Common myeloid progenitor, CD34-positive (primary cell): Measurements from ENCODE around the gene CAMTA1.

Experiments
- CTCF ChIA-PET: fragments of 350-600 bp; sonication (Branson Sonifier 250); formaldehyde crosslinking; loops from one replicate; lab custom pipeline; 2021; ENCODE audit warnings: antibody characterized with exemption; lab: Charles Lee
- POLR2A ChIA-PET: fragments of 350-600 bp; sonication (Branson Sonifier 250); formaldehyde crosslinking; loops from one replicate; lab custom pipeline; 2021; ENCODE audit warnings: antibody characterized with exemption; lab: Charles Lee
- DNase-seq, 3 donors: peaks; one replicate each; pipeline versions ENCODE4 v3.0.0 to v3.0.0-alpha.2; 2013
- H3K27ac ChIP-seq, 2 experiments: 1 replicate in 1 of 2; 2 replicates in 1 of 2; pipeline ENCODE4 v1.7.0; 2013; ENCODE audit warnings: inconsistent platforms in 2 of 2, low read length in 2 of 2, mild to moderate bottlenecking in 2 of 2, low read depth in 1 of 2, moderate library complexity in 1 of 2; ENCODE audit not compliant: severe bottlenecking in 2 of 2, insufficient read depth in 1 of 2, poor library complexity in 1 of 2
- H3K27me3 ChIP-seq, 5 experiments: replicated peaks in 2 of 5; 1 replicate in 3 of 5; 2 replicates in 2 of 5; pipeline versions ENCODE4 v1.6.1 to v1.7.0; 2013; ENCODE audit warnings: low read length in 4 of 5, mild to moderate bottlenecking in 2 of 5, moderate library complexity in 2 of 5, inconsistent platforms in 1 of 5; ENCODE audit not compliant: insufficient read depth in 5 of 5, control insufficient read depth in 4 of 5
- H3K36me3 ChIP-seq, 4 experiments: 1 replicate in 2 of 4; 2 replicates in 2 of 4; pipeline versions ENCODE4 v1.6.1 to v1.7.0; 2013; ENCODE audit warnings: low read length in 3 of 4, control low read depth in 1 of 4, mild to moderate bottlenecking in 1 of 4; ENCODE audit not compliant: control insufficient read depth in 4 of 4, insufficient read depth in 4 of 4
- H3K4me1 ChIP-seq, 4 experiments: 1 replicate in 3 of 4; 2 replicates in 1 of 4; pipeline versions ENCODE4 v1.6.1 to v1.7.1; 2013; ENCODE audit warnings: low read length in 3 of 4, mild to moderate bottlenecking in 3 of 4, control low read depth in 1 of 4, inconsistent platforms in 1 of 4, moderate library complexity in 1 of 4; ENCODE audit not compliant: control insufficient read depth in 4 of 4, insufficient read depth in 4 of 4; ENCODE audit errors: control extremely low read depth in 1 of 4
- H3K4me3 ChIP-seq, 7 experiments: 1 replicate in 4 of 7; 2 replicates in 3 of 7; pipeline versions ENCODE4 v1.5.1 to v1.7.0; 2013; ENCODE audit warnings: mild to moderate bottlenecking in 7 of 7, low read length in 6 of 7, moderate library complexity in 6 of 7, inconsistent platforms in 2 of 7, low read depth in 2 of 7, control low read depth in 1 of 7; ENCODE audit not compliant: insufficient read depth in 4 of 7, control insufficient read depth in 1 of 7; ENCODE audit errors: extremely low read depth in 1 of 7
- H3K9me3 ChIP-seq, 5 experiments: 1 replicate in 4 of 5; 2 replicates in 1 of 5; pipeline versions ENCODE4 v1.6.1 to v1.7.1; 2013; ENCODE audit warnings: low read length in 4 of 5, mild to moderate bottlenecking in 2 of 5, inconsistent platforms in 1 of 5, low read depth in 1 of 5, moderate library complexity in 1 of 5; ENCODE audit not compliant: control insufficient read depth in 4 of 5, insufficient read depth in 2 of 5; ENCODE audit errors: control extremely low read depth in 1 of 5
- WGBS: methylation state at CpG from one replicate; pipeline ENCODE4 v1.1.5; 2013; ENCODE audit not compliant: insufficient coverage; 5-methylcytosine and 5-hydroxymethylcytosine counted together

CAMTA1 gene

DNA sequence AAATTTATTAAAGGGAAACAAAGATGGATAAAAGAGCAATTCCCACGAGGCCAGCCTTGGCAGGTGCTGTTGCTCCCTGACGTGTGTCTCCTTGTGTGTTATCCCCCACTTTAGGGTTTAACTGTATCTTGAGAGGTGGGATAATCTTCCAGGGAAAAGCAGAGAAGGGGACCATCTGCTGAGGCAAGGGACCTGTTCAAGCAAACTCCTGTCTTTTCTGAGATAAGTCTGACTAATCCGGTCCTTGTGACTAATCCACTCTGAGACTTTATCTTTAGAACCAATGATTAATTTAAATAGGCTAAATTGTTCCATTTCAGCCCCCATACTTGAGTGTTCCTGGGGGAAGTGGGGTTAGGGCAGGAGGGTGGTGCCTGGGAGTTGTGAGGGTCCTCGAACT, 163.6 kb downstream of the CAMTA1 start:
- Histone ChIP-seq H3K36me3 (no peaks in the 10 kb centered on the region), H3K4me3 (no peak overlapping the region), H3K9me3 (no peaks in the 10 kb centered on the region), H3K4me1 (no peaks in the 10 kb centered on the region), H3K27ac (no peak overlapping the region), H3K27me3 (no peaks in the 10 kb centered on the region)
- 100% methylated on average over 3 of the region's 4 CpGs for WGBS
- POLR2A ChIA-PET = no interaction called here
- no peak for DNase-seq
- CTCF ChIA-PET = interaction anchor here (1.2 kb wide), 1 partner anchor 320 kb away, joined by 3 read pairs; no protein-coding TSS in a partner anchor

- Histone ChIP-seq H3K36me3 (no peaks in the 10 kb centered on the region), H3K4me3 (no peak overlapping the region), H3K27ac (no peak overlapping the region), H3K9me3 (no peaks in the 10 kb centered on the region), H3K27me3 (no peaks in the 10 kb centered on the region), H3K4me1 (no peaks in the 10 kb centered on the region)
- WGBS = 79% methylated on average over 7 of the region's 9 CpGs
- ChIA-PET POLR2A (no interaction called here), CTCF (no interaction called here)
- no peak for DNase-seq
Measured at GRCh38 chr1:6950001-6950765, 164.9 kb downstream of the CAMTA1 start.

DNA sequence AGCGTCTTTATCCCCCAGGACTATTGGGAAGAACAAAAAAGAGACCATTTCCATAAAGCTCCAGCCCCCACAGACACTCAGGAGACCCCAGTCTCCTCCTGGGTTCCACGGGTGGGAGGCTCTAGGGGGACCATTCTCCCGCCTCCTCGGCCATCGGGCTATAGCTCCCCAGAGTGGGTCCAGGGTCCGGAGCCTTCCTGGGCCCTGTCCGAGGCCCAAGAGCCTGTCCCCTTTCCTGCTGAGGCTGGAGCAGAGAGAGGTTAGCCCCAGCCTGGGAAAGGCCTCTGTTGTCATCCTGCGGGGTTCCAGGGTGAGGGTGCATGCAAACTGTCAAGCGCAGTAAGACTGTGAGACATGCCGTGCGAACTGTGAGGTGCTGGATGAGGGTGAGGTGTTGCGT, 166.3 kb downstream of the CAMTA1 start:
- 87% methylated on average over 9 of the region's 12 CpGs for WGBS
- no peaks in the 10 kb centered on the region for H3K36me3 ChIP-seq
- peaks cover 0 to 2% (median 0%) of the 10 kb centered on the region in 5 experiments for H3K27me3 ChIP-seq
- no peak overlapping the region for H3K4me3 ChIP-seq
- DNase-seq = no peak
- ChIA-PET CTCF (interaction anchor here (0.7 kb wide), 1 partner anchor 10 kb away, joined by 4 read pairs; no protein-coding TSS in a partner anchor), POLR2A (no interaction called here)
- no peaks in the 10 kb centered on the region for H3K4me1 ChIP-seq
- H3K9me3 ChIP-seq = no peaks in the 10 kb centered on the region
- no peak overlapping the region for H3K27ac ChIP-seq

- ChIA-PET POLR2A (no interaction called here), CTCF (no interaction called here)
- Histone ChIP-seq H3K27me3 (peaks cover 0 to 2% (median 0%) of the 10 kb centered on the region in 5 experiments), H3K4me1 (no peaks in the 10 kb centered on the region), H3K36me3 (no peaks in the 10 kb centered on the region), H3K27ac (no peak overlapping the region), H3K4me3 (no peak overlapping the region), H3K9me3 (peaks cover 0 to 2% (median 0%) of the 10 kb centered on the region in 5 experiments)
- 90% methylated on average over 12 of the region's 12 CpGs for WGBS
- DNase-seq = no peak
Measured at GRCh38 chr1:6953216-6953615, 168.0 kb downstream of the CAMTA1 start.

- H3K4me1 ChIP-seq = no peaks in the 10 kb centered on the region
- no peak overlapping the region for H3K27ac ChIP-seq
- POLR2A ChIA-PET = no interaction called here
- peaks cover 0 to 4% (median 0%) of the 10 kb centered on the region in 5 experiments for H3K27me3 ChIP-seq
- CTCF ChIA-PET = no interaction called here
- WGBS = 90% methylated on average over 7 of the region's 11 CpGs
- no peak overlapping the region for H3K4me3 ChIP-seq
- no peak for DNase-seq
- H3K9me3 ChIP-seq = peaks cover 0 to 2% (median 0%) of the 10 kb centered on the region in 5 experiments
- no peaks in the 10 kb centered on the region for H3K36me3 ChIP-seq
Measured at GRCh38 chr1:6953907-6954364, 168.7 kb downstream of the CAMTA1 start.

DNA sequence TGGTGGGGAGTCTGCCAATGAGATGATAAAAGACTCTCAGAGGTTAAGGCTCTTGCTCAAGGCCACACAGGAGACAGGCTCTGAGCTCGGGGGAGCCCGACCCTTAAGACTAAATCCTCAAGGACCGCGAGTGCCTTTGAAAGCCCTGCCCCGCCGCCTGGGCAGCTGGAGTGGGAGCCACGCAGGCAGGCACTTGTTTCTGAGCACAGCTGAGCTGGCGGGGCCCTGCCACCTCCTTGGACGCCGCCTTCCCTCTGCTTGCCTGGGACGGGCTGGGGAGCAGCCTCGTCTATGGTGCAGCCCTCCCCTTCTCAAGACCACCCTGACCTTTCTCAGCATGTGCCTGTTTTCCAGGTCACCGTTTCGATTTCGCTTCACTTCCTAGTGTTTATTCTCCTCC, 169.3 kb downstream of the CAMTA1 start:
- Histone ChIP-seq H3K36me3 (no peaks in the 10 kb centered on the region), H3K9me3 (peaks cover 0 to 2% (median 0%) of the 10 kb centered on the region in 5 experiments), H3K4me3 (no peak overlapping the region), H3K27ac (no peak overlapping the region), H3K4me1 (no peaks in the 10 kb centered on the region), H3K27me3 (peaks cover 0 to 5% (median 0%) of the 10 kb centered on the region in 5 experiments)
- 89% methylated on average over 15 of the region's 15 CpGs for WGBS
- ChIA-PET CTCF (no interaction called here), POLR2A (no interaction called here)
- DNase-seq = no peak

DNA sequence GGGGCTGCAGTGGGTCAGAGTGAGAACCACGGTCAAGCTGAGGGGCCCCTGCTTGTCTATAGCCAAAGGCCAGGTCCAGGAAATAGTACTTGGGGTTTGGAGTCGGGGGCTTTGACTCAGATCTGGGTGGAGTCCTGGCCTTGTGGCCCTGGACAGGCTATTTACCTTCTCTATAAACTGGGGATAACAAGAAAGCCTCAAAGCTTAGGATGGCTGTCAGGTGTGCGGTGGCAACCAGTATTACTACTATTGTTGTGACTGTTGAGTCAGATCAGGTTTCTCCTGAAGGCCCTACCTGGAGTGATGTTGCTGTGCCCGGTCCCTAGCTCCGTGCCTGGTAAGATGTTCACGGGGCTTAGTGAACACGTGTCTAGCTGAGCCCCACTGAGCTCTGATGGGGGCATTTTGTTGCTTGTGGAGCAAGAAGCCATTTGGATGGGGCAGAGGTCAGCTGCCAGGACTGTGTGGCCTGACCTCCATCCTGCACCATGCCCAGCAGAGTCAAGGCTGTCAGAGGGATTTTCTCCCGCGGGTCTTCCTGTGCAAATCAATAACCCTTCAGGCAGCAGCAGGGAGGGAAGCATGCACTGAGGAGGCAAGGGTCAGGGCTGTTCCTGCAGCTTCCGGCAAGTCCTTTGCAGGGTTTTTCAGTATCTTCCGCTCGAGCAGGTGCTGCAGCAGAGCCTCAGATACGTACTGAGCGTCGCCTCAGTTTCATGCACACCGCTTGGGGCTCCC, 170.3 kb downstream of the CAMTA1 start:
- CTCF ChIA-PET = no interaction called here
- DNase-seq = no peak
- Histone ChIP-seq H3K36me3 (no peaks in the 10 kb centered on the region), H3K4me1 (no peaks in the 10 kb centered on the region), H3K4me3 (no peak overlapping the region), H3K9me3 (peaks cover 0 to 2% (median 0%) of the 10 kb centered on the region in 5 experiments), H3K27ac (no peak overlapping the region), H3K27me3 (peaks cover 0 to 9% (median 2%) of the 10 kb centered on the region in 5 experiments)
- 83% methylated on average over 13 of the region's 16 CpGs for WGBS
- POLR2A ChIA-PET = no interaction called here
